GM21526 (cell line): ENCODE results near the gene NRBP1.
"Not testable (repeated sequence)": the region's sequence is repeated elsewhere in the genome, so short reads cannot be mapped to it uniquely, and the experiment has no call there.

ENCODE experiments used
- ATAC-seq: cut with Tn5 transposase; IDR thresholded peaks from one replicate; pipeline ENCODE4 v1.9.1; 2021; ENCODE audit warnings: moderate library complexity; ENCODE audit not compliant: unreplicated experiment, low FRiP score

The NRBP1 gene

GRCh38 chr2:27420996-27421395, 7.4 kb upstream of the NRBP1 start:
- ATAC-seq: no peak

- ATAC-seq: no peak
Measured at GRCh38 chr2:27421660-27422250, 6.7 kb upstream of the NRBP1 start.

GRCh38 chr2:27422958-27423357, 5.5 kb upstream of the NRBP1 start:
- ATAC-seq: no peak

- not testable (repeated sequence) for ATAC-seq
Measured at GRCh38 chr2:27425039-27425438, 3.4 kb upstream of the NRBP1 start.

GRCh38 chr2:27427863-27428212, 593 bp upstream of the NRBP1 start:
- ATAC-seq: no peak

GRCh38 chr2:27428978-27429541, 629 bp downstream of the NRBP1 start:
- ATAC-seq: peak; percentile 62

GRCh38 chr2:27431395-27431794, 3.0 kb downstream of the NRBP1 start:
- no peak for ATAC-seq

GRCh38 chr2:27435628-27436027, 7.2 kb downstream of the NRBP1 start:
- ATAC-seq: no peak

GRCh38 chr2:27441226-27441926, 12.9 kb downstream of the NRBP1 start:
- no peak for ATAC-seq

GRCh38 chr2:27441958-27442919, 13.8 kb downstream of the NRBP1 start, which contains the start of gene KRTCAP3:
KRTCAP3 (plus strand) TSS chr2:27442381; CDS start chr2:27442413, 32 bp downstream.
- no peak for ATAC-seq

GRCh38 chr2:27442920-27443282, 14.5 kb downstream of the NRBP1 start:
- ATAC-seq: no peak

- no peak for ATAC-seq
Measured at GRCh38 chr2:27445155-27445554, 16.7 kb downstream of the NRBP1 start.

GRCh38 chr2:27445615-27446014, 17.2 kb downstream of the NRBP1 start:
- no peak for ATAC-seq

- no peak for ATAC-seq
Measured at GRCh38 chr2:27446057-27446456, 17.6 kb downstream of the NRBP1 start.

- no peak for ATAC-seq
Measured at GRCh38 chr2:27448381-27448780, 19.9 kb downstream of the NRBP1 start.

GRCh38 chr2:27451095-27451494, 22.7 kb downstream of the NRBP1 start:
- no peak for ATAC-seq

GRCh38 chr2:27453968-27454367, 25.5 kb downstream of the NRBP1 start:
- ATAC-seq: no peak

GRCh38 chr2:27461118-27461517, 32.7 kb downstream of the NRBP1 start:
- no peak for ATAC-seq

- ATAC-seq: no peak
Measured at GRCh38 chr2:27464443-27464842, 36.0 kb downstream of the NRBP1 start.

- no peak for ATAC-seq
Measured at GRCh38 chr2:27471961-27472360, 43.5 kb downstream of the NRBP1 start.

GRCh38 chr2:27485496-27485895, 57.1 kb downstream of the NRBP1 start:
- no peak for ATAC-seq
